ENCODE measurements around the gene PARN. TPM values are rescaled to one million over a fixed set of nuclear protein-coding genes. Genes with fewer than 3 reads are reported as not detected.
A peak's percentile ranks its signal among the peaks of the same experiment; 100 is the strongest.

PARN gene
- total and polyA plus RNA-seq, 9 of the 15 experiments (the other 6 are each of a cell fraction or from before 2014, with no cell fraction given), result 9.6 to 51.3 (median 40.4) TPM

DNA sequence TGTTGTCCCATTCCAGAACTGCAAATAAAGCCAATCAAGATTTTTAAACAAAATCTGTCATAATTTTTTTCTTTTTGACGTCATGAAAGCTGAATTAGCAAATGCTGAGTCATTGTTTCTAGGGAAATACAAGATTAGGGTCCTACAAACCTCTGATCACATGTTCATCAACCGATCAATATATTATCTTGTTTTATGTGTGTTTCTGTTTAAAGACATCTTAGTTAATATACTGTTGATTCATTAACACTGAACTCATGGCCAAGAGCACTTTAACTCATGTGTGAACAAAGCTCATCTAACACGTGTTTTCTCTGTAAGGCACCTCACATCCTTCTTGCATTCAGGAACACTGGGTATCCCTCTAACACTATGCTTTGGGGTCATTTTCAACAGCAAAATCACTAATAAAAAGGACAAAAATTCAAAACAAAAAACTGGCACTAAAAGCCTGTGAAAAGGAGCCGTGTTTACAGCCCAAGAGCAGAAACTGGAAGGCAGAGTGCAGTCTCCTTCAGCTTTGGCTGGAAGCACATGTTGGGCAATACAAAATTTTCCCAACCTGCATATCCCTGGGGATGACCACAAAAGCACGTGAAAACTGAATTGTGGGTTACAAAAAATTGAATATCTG is 102.5 kb downstream of the PARN start (continued):
- TF ChIP-seq, protein P1, sequence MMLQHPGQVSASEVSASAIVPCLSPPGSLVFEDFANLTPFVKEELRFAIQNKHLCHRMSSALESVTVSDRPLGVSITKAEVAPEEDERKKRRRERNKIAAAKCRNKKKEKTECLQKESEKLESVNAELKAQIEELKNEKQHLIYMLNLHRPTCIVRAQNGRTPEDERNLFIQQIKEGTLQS (IDR thresholded peaks at IDR 0.05), result peak; percentile 71
- TF ChIP-seq, protein P1 (CRISPR knock-in tag; conservative IDR thresholded peaks at IDR 0.05), result no peak
- 0 out of 2 replicates have a peak, but pooled peaks have one; percentile 10 for TF ChIP-seq CBFA2T3 (IDR thresholded peaks at IDR 0.05)
- no peak for TF ChIP-seq SRSF7 (optimal IDR thresholded peaks at IDR 0.05; ENCODE audit: low read depth, low read length)
- TF ChIP-seq SRF (CRISPR knock-in tag; IDR thresholded peaks at IDR 0.05), result no peak
- TF ChIP-seq ZEB2 (IDR thresholded peaks at IDR 0.05), result no peak
- TF ChIP-seq MYC (IDR thresholded peaks at IDR 0.05; ENCODE audit: low read depth, low read length), result peak; percentile 45; the same call in 1 of the 2 replicates
- TF ChIP-seq MYC (CRISPR knock-in tag; IDR thresholded peaks at IDR 0.05; ENCODE audit: borderline replicate concordance, low read depth), result no peak
- no peak for TF ChIP-seq PCBP2 (IDR thresholded peaks at IDR 0.05; ENCODE audit: low read depth, low read length, poor library complexity, severe bottlenecking)
- TF ChIP-seq, protein P2, sequence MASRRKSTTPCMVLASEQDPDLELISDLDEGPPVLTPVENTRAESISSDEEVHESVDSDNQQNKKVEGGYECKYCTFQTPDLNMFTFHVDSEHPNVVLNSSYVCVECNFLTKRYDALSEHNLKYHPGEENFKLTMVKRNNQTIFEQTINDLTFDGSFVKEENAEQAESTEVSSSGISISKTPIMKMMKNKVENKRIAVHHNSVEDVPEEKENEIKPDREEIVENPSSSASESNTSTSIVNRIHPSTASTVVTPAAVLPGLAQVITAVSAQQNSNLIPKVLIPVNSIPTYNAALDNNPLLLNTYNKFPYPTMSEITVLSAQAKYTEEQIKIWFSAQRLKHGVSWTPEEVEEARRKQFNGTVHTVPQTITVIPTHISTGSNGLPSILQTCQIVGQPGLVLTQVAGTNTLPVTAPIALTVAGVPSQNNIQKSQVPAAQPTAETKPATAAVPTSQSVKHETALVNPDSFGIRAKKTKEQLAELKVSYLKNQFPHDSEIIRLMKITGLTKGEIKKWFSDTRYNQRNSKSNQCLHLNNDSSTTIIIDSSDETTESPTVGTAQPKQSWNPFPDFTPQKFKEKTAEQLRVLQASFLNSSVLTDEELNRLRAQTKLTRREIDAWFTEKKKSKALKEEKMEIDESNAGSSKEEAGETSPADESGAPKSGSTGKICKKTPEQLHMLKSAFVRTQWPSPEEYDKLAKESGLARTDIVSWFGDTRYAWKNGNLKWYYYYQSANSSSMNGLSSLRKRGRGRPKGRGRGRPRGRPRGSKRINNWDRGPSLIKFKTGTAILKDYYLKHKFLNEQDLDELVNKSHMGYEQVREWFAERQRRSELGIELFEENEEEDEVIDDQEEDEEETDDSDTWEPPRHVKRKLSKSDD (conservative IDR thresholded peaks at IDR 0.05; ENCODE audit: low read length), result no peak
- no peak for TF ChIP-seq NONO (IDR thresholded peaks at IDR 0.05; ENCODE audit: low read depth in 2 of 2, low read length in 1 of 2)
- no peak for TF ChIP-seq YY1 (IDR thresholded peaks at IDR 0.05; ENCODE audit: borderline replicate concordance in 1 of 3, control insufficient read depth in 1 of 3, extremely low read depth in 1 of 3, insufficient read depth in 3 of 3, insufficient read length in 1 of 3, insufficient replicate concordance in 2 of 3, low read depth in 1 of 3, low read length in 2 of 3)
- no peak for TF ChIP-seq DDX20 (tag; IDR thresholded peaks at IDR 0.05; ENCODE audit: low read depth)
- no peak for TF ChIP-seq RBBP5 (IDR thresholded peaks at IDR 0.05; ENCODE audit: borderline replicate concordance, insufficient read depth, low read length, poor library complexity, severe bottlenecking)
- TF ChIP-seq ZNF316 (IDR thresholded peaks at IDR 0.05), result peak; percentile 98
- TF ChIP-seq, protein P3, sequence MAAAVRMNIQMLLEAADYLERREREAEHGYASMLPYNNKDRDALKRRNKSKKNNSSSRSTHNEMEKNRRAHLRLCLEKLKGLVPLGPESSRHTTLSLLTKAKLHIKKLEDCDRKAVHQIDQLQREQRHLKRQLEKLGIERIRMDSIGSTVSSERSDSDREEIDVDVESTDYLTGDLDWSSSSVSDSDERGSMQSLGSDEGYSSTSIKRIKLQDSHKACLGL (CRISPR knock-in tag; IDR thresholded peaks at IDR 0.05; ENCODE audit: borderline replicate concordance, poor library complexity, severe bottlenecking), result no peak
- TF ChIP-seq ZNF165 (CRISPR knock-in tag; IDR thresholded peaks at IDR 0.05; ENCODE audit: borderline replicate concordance), result no peak
- peak; percentile 57 for TF ChIP-seq EP400 (IDR thresholded peaks at IDR 0.05)
- TF ChIP-seq HCFC1 (IDR thresholded peaks at IDR 0.05; ENCODE audit: low read depth, low read length), result no peak
- TF ChIP-seq, protein P4, sequence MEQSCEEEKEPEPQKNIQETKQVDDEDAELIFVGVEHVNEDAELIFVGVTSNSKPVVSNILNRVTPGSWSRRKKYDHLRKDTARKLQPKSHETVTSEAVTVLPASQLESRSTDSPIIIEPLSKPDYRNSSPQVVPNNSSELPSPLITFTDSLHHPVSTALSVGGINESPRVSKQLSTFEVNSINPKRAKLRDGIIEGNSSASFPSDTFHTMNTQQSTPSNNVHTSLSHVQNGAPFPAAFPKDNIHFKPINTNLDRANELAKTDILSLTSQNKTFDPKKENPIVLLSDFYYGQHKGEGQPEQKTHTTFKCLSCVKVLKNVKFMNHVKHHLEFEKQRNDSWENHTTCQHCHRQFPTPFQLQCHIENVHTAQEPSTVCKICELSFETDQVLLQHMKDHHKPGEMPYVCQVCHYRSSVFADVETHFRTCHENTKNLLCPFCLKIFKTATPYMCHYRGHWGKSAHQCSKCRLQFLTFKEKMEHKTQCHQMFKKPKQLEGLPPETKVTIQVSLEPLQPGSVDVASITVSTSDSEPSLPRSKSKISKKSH (CRISPR knock-in tag; IDR thresholded peaks at IDR 0.05), result no peak
- TF ChIP-seq U2AF1 (optimal IDR thresholded peaks at IDR 0.05; ENCODE audit: low read depth, low read length), result no peak
- no peak for TF ChIP-seq STAT5B (CRISPR knock-in tag; IDR thresholded peaks at IDR 0.05)

All from K562 (cell line).